Limb (tissue), 2 donors: ENCODE measurements around the gene NDUFB10.
A peak's percentile ranks its signal among the peaks of the same experiment; 100 is the strongest.

Source experiments
- DNase-seq, 2 donors: peaks; one replicate each; pipeline ENCODE4 v3.0.0-alpha.2; 2016; ENCODE audit errors: extremely low spot score in 2 of 2

The NDUFB10 gene

GRCh38 chr16:2001456-2002355 is 42.4 kb downstream of the NDUFB10 start:
- DNase-seq, result no peak

- peak in 1 of 2 donors; percentile 28 for DNase-seq
These were observed 43.3 kb downstream of the NDUFB10 start for GRCh38 chr16:2002406-2003230.

- DNase-seq, result no peak
These were observed 44.0 kb downstream of the NDUFB10 start for GRCh38 chr16:2003231-2003826.

DNA sequence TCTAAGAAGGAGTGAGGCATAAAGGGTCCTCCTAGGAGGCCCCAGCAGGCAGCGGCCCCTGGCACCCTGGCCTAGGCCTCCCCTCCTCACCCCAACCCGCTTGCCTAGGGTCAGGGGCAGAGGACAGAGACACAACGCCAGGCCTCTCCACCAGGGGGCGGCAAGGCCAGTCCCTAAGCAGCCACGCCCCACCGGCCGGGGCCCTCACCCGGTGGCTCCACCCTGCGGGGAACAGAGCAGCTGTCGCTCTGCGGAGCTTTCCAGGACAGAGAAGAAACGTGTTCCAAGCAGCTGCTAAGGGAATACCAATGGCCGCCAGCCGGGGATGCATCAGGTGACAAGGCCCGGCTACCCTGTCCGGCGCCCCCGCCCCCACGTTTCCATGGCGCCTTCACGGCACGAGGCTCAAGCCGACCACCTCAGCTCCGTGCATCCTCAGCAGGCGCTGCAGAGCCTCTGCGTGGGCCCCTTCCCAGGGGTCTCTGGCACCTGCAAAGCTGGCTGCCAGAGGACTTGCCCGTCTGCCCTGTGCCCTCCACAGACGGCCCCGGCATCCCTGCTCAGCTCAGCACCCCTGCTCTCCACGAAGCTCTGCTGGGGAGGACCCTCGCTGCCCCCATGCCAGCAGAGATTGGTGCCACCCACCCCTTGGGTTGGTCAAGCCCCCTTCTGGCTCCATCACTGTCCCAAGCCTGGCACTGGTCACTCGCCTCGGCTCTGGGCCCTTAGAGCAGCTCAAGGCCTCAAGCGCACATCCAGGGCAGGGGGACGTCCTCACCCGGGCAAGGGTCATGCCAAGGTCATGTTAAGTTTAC is 44.7 kb downstream of the NDUFB10 start:
- peak; percentile 90 for DNase-seq

- DNase-seq, result no peak
These were observed 45.6 kb downstream of the NDUFB10 start for GRCh38 chr16:2004795-2005517.

- no peak for DNase-seq
These were observed 46.3 kb downstream of the NDUFB10 start for GRCh38 chr16:2005646-2006045.

GRCh38 chr16:2006317-2006716 is 47.0 kb downstream of the NDUFB10 start:
- no peak for DNase-seq

- no peak for DNase-seq
These were observed 47.9 kb downstream of the NDUFB10 start for GRCh38 chr16:2007081-2007836.

DNA sequence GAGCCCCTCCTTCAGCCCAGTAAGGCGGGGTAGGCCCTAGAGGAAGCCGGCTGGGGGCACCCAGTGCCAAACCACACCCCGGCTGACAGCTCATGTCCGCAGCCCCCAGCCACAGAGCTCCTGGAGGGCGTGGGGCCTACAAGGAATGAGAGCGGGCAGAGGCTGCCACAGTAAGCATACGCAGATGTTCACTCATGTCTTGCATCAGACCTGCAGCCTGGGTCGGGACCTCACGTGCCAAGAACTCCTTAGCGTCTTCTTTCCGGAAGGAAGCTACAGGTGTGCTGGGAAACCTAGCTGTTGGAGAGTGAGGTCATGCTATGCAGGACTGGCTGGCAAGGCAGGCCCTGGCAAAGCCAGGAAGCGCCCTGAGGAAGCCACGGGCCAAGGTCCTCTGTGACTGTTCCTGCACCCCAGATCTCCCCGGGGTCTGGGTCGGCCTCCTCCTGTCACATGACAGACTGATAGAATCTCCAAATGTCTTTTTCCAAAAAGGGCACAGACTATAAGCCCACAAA is 48.7 kb downstream of the NDUFB10 start:
- DNase-seq, result no peak

DNA sequence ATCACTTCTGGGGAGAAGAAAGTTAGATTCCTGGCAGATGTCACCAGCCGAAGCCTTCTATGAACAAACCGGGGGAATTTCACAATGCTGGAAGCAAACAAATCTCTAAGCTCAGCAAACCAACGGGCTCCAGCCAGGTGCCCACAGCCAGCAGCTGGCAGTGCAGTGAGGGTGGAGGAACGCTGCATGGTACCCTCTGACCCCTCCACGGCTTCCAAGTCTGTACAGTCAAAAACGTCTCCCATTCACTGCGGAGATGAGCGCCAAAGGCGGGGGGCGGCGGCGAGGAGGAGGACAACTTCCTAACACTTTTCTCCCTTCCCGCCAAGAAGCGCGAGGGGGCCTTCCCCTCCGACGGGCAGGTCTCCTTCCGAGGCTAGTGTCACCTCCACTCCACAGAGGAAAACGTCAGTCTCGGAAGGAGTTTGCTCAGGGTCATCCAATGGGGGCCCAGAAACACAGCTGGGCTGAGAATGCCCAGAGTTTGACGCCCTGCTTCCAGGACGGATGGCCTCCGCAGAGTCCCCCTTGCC is 49.4 kb downstream of the NDUFB10 start:
- DNase-seq, result no peak

GRCh38 chr16:2009164-2009711 is 49.9 kb downstream of the NDUFB10 start:
- DNase-seq, result no peak

DNA sequence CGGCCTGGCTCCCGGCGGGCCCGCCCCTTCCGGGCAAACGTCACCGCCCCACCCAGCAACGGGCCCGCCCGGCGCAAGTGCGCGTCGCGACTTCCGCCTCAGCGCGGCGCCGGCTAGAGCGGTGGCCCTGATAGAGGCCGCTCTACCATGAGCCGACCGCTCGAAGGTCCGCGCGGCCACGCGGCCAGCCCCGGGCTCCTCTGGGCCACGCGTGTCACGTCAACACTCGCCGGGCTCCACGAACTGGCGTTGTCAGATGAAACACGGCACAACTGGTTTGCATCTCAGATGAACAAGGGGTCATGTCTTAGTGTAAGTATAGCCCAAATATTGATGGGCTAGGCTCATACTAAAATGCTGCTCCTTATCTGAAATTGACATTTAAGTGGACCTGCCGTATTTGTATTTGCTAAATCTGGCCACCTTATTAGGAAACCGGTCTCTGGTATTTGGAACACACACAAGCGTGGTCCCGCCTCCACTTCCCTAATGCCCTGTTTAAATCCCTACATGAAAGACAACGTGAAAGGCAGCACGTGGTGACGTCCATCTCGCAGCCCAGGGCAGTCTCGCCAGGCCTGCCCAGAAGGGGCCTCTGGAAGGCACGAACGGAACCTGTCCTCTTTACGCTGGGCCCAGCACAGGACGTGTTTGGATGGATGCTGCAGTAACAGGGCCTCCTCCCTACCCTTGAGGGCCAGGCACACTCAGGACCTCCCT is 50.6 kb downstream of the NDUFB10 start, which contains the start of gene ZNF598:
ZNF598 (minus strand) TSS at position 31 of the 720 bp plus-strand sequence.
- DNase-seq, result peak; percentile 88 to 89
